Keratinocyte (primary cell): ENCODE data around the gene DLG5.

ENCODE experiments used
- CTCF ChIP-seq, 3 experiments: IDR thresholded peaks in 1 of 3; conservative IDR thresholded peaks in 1 of 3; optimal IDR thresholded peaks in 1 of 3; 2 replicates in 2 of 3; 3 replicates in 1 of 3; pipeline versions ENCODE3 to v1.5.1; 2011; ENCODE audit warnings: low read length in 3 of 3, mild to moderate bottlenecking in 3 of 3, moderate library complexity in 2 of 3, control low read depth in 1 of 3, inconsistent platforms in 1 of 3; ENCODE audit not compliant: insufficient read depth in 2 of 3; ENCODE audit errors: extremely low read depth in 1 of 3
- EZH2 ChIP-seq: IDR thresholded peaks from one replicate; pipeline ENCODE4 v1.6.1; 2012; ENCODE audit warnings: inconsistent platforms, mild to moderate bottlenecking, low read length, moderate library complexity

GRCh38 chr10:77809336-77809735 is 117.2 kb downstream of the DLG5 start:
- TF ChIP-seq CTCF (optimal IDR thresholded peaks at IDR 0.05 in 1 of 3, IDR thresholded peaks at IDR 0.05 in 1 of 3, conservative IDR thresholded peaks at IDR 0.05 in 1 of 3; ENCODE audit: extremely low read depth in 1 of 3, insufficient read depth in 2 of 3, low read length in 3 of 3): no peak
- no peak for TF ChIP-seq EZH2
